ENCODE data around the gene NCK1.
"Not testable (repeated sequence)": the region's sequence is repeated elsewhere in the genome, so short reads cannot be mapped to it uniquely, and the experiment has no call there.

Gene NCK1

DNA sequence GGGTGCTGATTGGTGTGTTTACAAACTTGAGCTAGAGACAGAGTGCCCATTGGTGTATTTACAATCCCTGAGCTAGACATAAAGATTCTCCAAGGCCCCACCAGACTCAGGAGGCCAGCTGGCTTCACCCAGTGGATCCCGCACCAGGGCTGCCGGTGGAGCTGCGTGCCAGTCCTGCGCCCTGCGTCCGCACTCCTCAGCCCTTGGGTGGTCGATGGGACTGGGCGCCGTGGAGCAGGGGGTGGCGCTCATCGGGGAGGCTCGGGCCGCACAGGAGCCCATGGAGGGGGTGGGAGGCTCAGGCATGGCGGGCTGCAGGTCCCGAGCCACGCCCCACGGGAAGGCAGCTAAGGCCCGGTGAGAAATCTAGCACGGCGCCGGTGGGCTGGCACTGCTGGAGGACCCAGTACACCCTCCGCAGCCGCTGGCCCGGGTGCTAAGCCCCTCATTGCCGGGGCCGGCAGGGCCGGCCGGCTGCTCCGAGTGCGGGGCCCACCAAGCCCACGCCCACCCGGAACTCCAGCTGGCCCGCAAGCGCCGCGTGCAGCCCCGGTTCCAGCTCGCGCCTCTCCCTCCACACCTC lies 125.5 kb downstream of the NCK1 start:
- not testable (repeated sequence) for DNase-seq (ENCODE audit: low spot score)

DNA sequence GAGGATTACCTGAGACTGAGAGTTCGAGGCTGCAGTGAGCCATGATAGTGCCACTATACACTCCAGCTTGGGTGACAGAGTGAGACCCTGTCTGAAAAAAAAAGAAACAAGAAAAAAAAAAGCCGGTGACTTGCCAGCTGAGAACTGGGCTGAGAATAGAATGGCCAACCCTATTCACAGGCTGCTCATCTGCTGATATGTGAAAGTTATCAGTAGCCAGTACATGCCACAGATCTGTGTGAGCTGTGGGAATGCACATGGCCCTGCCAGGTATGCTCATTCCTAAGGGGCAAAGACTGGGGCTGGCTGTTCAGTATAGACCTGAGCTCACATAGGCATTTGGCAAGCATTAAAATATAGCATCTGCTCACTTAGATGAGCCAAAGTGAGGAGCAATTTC lies 126.6 kb downstream of the NCK1 start:
- DNase-seq (ENCODE audit: low spot score): no peak

DNA sequence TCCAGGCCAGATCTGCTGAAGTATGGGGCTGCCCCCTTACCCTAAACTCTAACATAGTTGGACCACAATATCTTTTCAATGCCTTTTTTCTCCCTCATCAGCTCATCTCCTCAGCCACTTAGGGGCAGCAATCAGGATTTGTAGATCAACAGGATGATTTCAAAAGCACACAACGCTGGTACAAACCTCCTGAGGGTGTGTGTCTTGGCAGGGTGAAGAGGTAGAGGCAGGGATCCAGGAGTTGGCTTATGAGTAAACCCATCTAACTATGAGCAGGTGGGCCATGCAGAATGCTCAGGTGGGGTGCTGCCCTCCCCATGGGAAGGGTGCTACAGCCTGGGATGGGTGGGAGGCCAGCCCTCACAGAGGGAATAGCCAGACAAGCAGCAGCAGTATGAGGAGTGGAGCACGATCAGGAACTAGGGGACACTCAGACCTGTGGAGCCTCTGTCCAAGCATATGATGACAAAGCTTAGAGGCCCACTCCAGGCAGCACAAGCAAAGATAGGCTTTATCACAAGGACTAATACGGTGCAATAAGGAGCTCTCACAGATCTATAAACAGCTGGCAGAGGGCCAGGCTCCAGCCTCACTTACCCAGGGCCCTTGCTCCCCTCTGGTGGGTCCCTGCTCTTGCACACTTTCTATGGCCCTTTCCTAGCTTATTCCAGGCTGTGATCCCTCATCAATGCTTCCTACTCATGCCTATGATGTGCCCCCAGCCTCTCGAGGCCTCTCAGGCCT lies 127.9 kb downstream of the NCK1 start:
- DNase-seq (ENCODE audit: low spot score): no peak

DNA sequence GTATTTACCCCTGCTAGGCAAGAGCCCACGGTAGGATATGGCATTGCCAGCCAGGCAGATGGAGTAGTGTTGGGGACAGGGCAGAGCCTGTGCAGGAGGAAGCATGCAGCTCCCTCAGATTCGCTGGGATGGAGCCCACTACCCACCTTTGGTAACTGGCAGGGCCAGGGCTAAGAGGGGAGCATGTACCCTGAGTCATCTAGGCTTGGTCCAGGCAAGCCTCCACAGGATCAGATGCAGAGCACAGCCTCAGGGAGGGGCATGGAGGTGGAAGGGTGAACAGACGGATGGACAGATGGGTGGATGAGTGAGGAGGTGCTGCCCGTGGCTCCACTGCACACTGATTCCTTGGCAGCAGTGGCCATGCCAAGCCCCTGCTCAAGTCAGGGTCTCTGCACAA lies 128.8 kb downstream of the NCK1 start:
- DNase-seq (ENCODE audit: low spot score): no peak

DNA sequence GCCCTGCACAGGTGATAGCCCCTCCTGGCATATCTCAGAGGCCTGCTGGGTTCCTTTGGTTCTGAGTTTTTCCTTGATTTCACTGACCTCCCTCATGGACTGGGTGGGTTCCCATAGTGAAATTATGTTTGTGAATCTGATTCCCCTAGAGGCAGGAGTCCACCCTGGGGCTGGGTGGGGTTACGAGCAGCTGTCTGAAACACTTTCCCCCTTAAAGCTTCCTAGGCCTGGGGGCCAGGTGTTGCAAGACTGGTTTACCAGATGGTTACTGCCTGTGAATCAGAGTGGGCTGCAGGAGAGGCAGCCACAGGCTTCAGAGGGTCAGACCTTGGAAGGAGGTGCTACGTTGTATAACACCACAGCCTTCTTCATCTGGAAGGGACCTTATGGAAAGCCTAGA lies 130.1 kb downstream of the NCK1 start:
- DNase-seq (ENCODE audit: low spot score): no peak

DNA sequence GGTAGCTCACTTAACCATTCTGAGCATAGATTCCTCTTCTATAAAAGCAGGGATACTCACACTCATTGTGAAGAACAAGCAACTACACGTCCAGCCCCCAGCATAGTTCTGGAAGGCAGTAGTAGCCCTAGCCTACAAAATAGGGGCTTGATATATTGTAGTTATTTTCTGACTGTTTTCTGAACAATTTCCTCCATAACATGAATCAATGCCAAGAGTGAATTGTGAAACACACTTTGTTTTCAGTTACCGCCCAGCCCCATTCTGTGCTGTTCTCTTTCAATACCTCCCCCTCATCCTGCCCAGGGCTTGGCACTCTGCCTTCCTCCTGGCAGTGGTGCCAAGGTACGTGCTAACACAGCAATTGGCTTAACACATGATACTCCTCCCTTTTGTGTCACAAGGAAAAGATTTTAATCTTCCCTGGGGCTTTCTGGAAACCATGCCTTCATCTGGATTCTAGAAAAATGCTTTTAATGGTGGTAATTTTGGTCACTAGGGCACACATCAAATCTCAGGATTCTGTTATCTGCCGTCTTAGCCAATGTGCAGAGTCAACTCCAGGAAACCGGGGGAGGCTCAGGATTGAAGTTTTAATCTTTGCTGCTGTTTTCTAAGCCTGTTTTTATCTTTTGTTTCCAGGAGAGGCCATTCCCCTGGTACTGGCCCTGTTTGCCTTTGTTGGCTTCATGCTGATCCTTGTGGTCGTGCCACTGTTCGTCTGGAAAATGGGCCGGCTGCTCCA lies 132.9 kb downstream of the NCK1 start:
- no peak for DNase-seq (ENCODE audit: low spot score)

DNA sequence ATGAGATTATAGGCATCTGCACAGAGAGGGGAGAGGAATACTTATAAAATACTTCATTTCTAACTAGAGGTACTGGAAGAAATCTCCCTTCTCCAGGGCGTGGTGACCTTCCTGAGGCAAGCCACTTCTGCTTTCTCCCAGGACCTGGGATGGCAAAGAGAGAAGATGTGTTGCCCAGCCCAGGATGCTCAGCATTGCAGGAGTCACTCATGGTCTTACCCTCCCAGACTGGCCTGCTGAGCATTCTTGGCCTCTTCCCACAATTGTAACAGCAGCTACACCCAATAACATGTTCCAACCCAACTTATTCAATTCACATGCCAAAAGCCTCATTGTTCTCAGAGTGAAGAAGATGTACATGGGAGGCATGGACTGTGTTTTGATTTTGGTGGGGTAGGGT lies 133.6 kb downstream of the NCK1 start:
- no peak for DNase-seq (ENCODE audit: low spot score)
